HG02759 (cell line): Measurements from ENCODE around the gene ABR.
A peak's percentile ranks its signal among the peaks of the same experiment; 100 is the strongest.

Experiments
- ATAC-seq: cut with Tn5 transposase; IDR thresholded peaks from one replicate; pipeline ENCODE4 v1.9.1; 2021; ENCODE audit warnings: mild to moderate bottlenecking, moderate library complexity; ENCODE audit not compliant: unreplicated experiment

Gene ABR

GRCh38 chr17:1179818-1180742 lies at the start of gene ABR:
Gene ABR, minus strand, starts transcription at chr17:1179981. Its CDS starts 254 bp downstream, at chr17:1179727.
- ATAC-seq: no peak

- ATAC-seq: peak; percentile 55
These were observed 49.6 kb upstream of the ABR start for GRCh38 chr17:1229349-1229899.

GRCh38 chr17:1228781-1229348 lies 49.1 kb upstream of the ABR start:
- peak; percentile 22 for ATAC-seq

GRCh38 chr17:1227917-1228780 lies 48.4 kb upstream of the ABR start:
- peak; percentile 49 for ATAC-seq

- ATAC-seq: no peak
These were observed 47.6 kb upstream of the ABR start for GRCh38 chr17:1227365-1227764.

GRCh38 chr17:1226308-1226707 lies 46.5 kb upstream of the ABR start:
- ATAC-seq: no peak

GRCh38 chr17:1224330-1224729 lies 44.5 kb upstream of the ABR start:
- ATAC-seq: no peak

- no peak for ATAC-seq
These were observed 43.9 kb upstream of the ABR start for GRCh38 chr17:1223662-1224061.

- no peak for ATAC-seq
These were observed 42.5 kb upstream of the ABR start for GRCh38 chr17:1222321-1222720.

GRCh38 chr17:1221209-1221608 lies 41.4 kb upstream of the ABR start:
- ATAC-seq: no peak

GRCh38 chr17:1220346-1220745 lies 40.6 kb upstream of the ABR start:
- ATAC-seq: no peak

- no peak for ATAC-seq
These were observed 37.3 kb upstream of the ABR start for GRCh38 chr17:1217089-1217385.

- peak; percentile 63 for ATAC-seq
These were observed 36.7 kb upstream of the ABR start for GRCh38 chr17:1216217-1217088.

GRCh38 chr17:1212946-1213345 lies 33.2 kb upstream of the ABR start:
- ATAC-seq: no peak

- ATAC-seq: no peak
These were observed 31.5 kb upstream of the ABR start for GRCh38 chr17:1211287-1211686.

GRCh38 chr17:1208966-1209365 lies 29.2 kb upstream of the ABR start:
- ATAC-seq: no peak

GRCh38 chr17:1206026-1206777 lies 26.4 kb upstream of the ABR start:
- no peak for ATAC-seq

GRCh38 chr17:1203967-1204291 lies 24.1 kb upstream of the ABR start:
- no peak for ATAC-seq

- ATAC-seq: no peak
These were observed 23.6 kb upstream of the ABR start for GRCh38 chr17:1203111-1203966.
